Epithelial cell of alveolus of lung (primary cell): ENCODE measurements around the gene AGR3. TPM values are rescaled to one million over a fixed set of nuclear protein-coding genes. Genes with fewer than 3 reads are reported as not detected.

Experiments
- total RNA-seq: library from RNA; depleted of rRNA; stranded (reverse); fragments of >200 nt; gene quantifications from 2 replicates; pipeline ENCODE4 v1.2.1, GENCODE V29; 2015

Gene AGR3
- total RNA-seq: not detected in 2 replicates

GRCh38 chr7:16881844-16882243 lies at the start of gene AGR3:
TSS of gene AGR3 (minus strand) at chr7:16881983. CDS start at chr7:16878618, 3,365 bp downstream.

Other genes starting within 250 kb of the AGR3 start
- 8.6 and 12.8 TPM in 2 replicates for gene ANKMY2, start 236.2 kb downstream of the AGR3 start, total RNA-seq
- 87.7 and 101 TPM in 2 replicates for gene BZW2, start 235.8 kb downstream of the AGR3 start, total RNA-seq
- 33.0 and 44.6 TPM in 2 replicates for gene TSPAN13, start 128.2 kb downstream of the AGR3 start, total RNA-seq
- gene AGR2, start 77.0 kb downstream of the AGR3 start, total RNA-seq: 5.2 TPM in 1 of 2 replicates, not detected in the other